Stimulated activated CD4-positive, alpha-beta T cell treated with anti-CD3 and anti-CD28 coated beads, Interleukin-12 subunit alpha, Interleukin-12 subunit beta, amount 100 ng/mL, for 24 hours (primary cell): Measurements from ENCODE around the gene TBX4.

ENCODE experiments used
- DNase-seq, 2 experiments: peaks; one replicate each; pipeline ENCODE4 v3.0.0-alpha.2; 2020; ENCODE audit warnings: low read depth in 2 of 2

Gene TBX4

DNA sequence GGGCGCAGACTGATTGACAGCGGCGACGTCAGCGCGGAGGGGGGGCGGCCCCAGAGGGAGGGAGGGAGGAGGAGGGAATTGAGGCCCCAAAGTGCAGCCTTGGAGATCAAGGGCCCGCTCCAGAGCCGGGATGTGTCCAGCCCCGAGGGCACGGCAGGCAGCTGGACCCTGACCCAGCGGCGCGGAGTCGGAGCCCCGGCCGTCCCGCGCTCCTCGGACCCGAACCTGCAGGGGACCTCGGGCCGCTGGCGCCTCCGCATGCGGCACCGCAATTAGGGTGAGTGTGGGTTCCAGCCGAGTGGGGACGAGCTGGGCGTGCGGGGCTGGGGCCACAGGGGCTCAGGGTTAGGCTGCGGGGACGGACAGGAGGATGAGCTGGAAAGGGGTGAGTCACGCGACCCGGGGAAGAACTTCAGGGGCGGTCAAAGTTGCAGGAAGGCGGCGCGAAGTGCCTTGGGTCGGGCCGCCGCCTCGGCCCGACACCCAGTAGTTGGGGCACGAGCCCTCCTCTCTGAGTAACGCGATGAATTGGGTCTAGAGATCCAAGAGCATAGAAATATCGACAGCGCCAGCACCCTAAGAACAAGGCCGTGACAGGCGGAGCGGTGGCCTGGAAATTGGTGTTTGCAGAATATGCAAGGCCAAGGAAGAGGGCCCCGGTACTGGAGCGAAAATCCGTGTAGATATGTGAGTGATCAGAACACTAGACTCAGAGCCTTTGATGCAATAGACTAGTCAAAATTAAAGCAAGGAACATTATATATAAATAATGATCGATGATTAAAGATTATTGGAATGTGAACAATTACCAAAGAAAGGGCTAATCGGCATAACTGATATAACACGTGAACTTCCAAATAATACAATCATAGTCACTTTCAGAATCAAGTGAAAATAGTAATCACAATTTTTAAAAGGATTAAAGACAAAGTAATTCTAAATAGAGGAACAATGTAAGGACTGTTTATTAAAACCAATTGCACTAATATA, at the start of gene TBX4:
TBX4 (plus strand) TSS at position 122 of the 990 bp plus-strand sequence. CDS start 4,069 bp downstream, outside the sequence.
- DNase-seq, result no peak

DNA sequence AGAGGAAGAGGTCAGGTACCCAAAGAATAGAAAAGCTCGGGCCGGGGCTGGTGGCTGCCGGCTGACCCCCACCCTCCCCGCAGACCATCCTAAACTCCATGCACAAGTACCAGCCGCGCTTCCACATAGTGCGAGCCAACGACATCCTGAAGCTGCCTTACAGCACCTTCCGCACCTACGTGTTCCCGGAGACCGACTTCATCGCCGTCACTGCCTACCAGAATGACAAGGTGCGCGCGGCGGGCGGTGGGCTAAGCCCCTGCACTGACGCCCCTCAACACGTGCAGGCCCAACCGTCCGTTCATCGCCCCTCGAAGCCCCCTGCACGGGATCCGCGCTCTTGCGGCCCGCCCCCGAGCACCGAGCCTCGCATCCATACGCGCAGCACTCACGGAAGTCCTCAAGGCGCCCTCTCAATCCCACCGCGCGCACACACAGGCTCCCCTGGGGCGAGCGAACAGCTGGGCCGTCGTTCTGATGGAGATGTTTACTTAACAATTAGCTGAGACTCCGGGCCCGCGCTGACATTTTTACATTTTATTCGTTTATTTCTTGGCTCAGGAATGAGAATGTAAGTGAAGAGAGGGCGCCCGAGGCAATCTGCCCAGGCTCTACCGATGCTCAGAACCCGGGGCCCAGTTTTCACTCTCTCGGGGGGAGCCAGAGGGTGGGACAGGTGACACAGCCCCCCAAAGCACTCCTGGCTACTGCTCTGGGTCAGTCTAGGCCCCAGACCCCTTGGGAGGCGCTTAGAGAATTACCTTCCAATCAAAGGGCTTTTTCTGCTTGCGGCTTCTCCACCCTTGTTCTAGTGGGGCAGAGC, 49.0 kb upstream of the TBX4 start:
- no peak for DNase-seq

DNA sequence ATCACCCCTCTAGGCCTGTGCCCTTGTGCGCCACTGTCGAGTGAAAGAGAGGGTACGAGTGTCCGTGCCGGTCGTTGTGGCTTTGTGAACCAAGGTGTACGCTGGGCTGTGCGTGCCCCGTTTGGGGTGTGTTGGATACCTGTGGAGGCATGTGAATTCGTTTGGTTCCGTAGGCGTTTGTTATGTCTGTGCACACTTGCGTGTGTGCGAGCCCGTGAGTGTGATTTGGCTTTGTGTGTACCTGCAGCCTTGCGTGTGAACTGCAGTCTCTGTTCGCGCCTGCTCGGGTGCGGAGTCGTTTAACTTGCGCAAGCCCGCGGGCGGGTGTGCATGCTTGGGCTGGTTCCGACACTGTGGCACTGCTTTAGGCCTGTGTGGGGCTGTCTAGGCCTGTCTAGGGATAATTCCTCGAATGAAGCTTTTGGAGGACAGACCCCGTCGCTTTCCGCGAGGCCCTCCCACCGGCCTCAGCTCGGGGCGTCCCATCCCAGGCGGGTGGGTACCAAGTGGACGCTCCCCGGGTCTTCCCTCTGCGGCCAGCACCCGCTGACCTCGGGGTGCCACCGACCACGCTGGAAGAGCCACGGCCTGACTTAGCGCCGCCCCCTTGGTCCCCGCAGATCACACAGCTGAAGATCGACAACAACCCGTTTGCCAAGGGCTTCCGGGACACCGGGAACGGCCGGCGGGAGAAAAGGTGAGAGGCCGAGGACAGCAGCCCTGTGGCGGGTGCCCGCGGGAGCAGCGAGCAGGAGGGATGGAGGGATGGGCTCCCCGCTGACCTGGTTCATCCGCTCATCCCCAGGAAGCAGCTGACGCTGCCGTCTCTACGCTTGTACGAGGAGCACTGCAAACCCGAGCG, 48.2 kb upstream of the TBX4 start:
- DNase-seq, result no peak

DNA sequence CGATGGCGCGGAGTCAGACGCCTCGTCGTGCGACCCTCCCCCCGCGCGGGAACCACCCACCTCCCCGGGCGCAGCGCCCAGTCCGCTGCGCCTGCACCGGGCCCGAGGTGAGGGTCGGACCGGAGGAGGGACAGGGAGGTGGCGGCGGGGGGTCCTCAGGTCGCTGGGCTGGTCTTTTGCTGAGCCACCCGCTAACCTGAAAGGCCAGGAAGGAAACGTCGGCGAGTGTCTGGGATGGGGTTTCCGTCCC, 47.6 kb upstream of the TBX4 start:
- DNase-seq, result no peak

DNA sequence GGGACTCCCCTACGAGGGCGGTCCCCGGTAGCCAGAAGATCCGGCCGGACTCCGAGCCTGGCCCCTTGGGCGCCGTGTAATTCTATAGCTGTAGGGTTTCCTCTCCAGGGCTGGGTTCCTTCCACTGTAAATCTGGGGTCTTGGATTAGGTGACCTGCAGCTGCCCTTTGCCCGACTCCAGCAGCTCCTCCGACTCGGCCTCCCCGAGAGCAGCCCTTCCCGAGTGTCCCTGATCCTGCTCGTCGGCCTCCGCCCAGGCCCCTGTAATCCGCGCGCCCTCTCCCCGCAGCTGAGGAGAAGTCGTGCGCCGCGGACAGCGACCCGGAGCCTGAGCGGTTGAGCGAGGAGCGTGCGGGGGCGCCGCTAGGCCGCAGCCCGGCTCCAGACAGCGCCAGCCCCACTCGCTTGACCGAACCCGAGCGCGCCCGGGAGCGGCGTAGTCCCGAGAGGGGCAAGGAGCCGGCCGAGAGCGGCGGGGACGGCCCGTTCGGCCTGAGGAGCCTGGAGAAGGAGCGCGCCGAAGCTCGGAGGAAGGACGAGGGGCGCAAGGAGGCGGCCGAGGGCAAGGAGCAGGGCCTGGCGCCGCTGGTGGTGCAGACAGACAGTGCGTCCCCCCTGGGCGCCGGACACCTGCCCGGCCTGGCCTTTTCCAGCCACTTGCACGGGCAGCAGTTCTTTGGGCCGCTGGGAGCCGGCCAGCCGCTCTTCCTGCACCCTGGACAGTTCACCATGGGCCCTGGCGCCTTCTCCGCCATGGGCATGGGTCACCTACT, 47.1 kb upstream of the TBX4 start:
- no peak for DNase-seq

DNA sequence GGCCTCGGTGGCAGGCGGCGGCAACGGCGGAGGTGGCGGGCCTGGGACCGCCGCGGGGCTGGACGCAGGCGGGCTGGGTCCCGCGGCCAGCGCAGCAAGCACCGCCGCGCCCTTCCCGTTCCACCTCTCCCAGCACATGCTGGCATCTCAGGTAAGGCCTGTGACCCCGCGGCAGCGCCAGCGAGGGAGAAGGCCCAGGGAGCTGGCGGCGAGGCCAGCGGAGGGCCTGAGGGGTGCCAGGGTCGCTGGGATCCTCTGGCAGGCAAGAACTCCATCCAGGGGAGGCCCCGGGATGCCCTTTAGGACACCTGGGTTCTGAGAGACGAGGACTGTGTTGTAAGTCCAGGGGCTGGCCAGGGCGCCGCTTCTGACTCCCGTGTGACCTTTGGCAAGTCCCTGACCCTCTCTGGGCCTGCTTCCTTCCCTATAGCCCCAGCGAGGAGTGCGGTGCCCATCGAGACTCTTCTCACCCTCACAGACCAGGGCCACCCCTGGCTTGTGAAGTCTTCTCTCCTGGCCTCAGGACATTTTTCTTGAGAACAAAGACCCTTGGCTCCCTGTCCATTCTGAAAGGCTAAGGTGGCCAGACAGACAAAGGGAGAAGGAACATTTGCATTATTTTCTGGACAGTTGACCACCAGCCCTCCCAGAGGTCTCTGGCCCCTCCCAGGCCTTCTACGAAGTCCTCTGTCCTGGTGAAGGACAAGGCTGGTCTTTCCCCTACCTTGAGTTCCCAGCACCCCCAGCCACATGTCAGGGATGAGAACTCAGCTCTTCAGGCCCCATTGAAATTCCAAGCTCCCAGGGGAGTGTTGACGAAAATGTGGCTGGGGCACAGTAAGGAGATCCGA, 46.3 kb upstream of the TBX4 start:
- no peak for DNase-seq

DNA sequence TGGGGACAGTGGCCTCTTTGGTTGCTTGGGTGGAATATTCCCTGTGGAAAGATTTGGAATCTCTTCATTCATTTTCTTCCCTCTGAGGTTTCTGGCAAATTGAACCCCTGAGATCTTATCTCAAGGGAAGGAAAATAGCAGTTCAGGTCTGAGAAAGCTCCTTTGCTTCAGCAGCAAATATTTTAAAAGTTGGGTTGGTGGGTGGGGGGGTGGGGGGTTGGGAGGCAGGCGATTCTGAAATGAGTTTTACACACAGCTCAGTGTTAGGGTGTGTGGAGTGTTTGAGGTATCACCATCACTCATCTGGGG, 45.7 kb upstream of the TBX4 start:
- no peak for DNase-seq

DNA sequence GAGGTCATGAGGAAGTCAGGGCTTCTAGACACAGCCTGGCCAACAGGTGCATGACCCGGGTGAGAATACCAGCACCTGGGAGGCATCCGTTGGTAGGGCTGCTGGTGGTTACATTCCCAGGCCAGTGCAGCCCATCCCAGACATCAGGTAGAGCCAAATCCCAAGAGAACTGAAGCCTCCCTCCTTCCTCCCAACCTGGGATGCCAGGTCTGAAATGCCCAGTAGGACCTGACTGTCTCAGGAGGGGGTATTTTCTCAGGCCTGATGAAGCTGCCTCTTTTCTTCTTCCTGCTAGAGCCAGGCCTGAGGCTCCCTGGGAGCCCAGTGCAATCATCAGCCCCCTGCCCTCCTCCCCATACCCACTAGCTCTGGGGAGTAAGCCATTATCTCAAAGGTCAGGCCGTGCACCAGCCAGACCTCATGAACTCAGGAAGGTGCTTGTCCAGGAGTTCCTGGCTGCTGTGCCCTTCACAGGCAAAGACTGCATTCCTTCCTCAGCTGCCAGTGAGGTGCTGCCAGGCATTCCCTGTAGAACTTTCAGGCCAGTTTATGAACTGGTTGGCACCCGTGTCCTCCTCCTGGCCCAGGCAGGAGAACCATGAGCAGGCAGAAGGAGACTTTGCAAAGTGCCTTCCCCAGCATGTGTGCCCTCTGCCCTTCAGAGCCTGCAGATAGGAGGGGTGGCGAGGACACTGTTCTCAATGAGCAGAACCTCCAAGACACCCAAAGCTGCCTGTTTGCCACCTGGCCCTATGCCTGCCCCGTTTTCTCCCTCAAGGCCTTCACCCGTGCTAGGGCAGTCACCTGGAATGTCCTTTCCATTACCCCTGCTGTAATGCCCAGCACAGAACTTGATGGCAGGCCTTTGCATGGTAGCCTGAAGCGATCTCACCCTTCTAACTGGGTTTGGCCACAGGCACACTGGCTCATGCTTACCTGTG, 45.0 kb upstream of the TBX4 start:
- DNase-seq, result no peak

DNA sequence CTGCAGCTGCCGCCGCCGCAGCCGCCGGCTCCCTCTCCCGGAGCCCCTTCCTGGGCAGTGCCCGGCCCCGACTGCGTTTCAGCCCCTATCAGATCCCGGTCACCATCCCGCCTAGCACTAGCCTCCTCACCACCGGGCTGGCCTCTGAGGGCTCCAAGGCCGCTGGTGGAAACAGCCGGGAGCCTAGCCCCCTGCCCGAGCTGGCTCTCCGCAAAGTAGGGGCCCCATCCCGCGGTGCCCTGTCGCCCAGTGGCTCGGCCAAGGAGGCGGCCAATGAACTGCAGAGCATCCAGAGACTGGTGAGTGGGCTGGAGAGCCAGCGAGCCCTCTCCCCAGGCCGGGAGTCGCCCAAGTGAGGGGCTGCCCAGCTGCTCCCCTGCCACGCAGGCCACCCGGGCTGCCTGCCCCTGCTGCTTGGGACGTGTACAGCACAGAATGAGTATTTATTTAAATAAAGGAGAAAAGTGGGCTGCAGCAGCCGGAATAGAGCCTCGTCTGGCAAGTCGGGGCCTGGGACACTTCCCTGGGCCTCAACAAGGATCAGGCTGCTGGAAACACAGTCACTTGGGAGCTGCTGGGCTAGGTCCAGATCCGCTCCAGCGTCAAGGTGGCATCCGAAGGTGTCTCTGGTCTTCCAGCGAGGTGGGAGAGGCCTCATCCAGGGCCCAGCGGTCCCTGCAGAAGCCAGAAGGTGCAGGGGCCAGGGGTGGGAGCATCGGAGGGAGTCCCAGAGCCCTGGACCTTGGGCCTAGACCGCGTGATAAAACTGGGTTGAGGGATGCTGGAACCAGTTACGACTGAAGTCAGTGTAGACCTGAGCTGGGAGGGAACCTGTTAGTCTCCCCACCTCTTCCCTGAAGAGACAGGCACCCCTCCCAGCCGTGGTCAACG, 43.8 kb upstream of the TBX4 start:
- DNase-seq, result no peak

DNA sequence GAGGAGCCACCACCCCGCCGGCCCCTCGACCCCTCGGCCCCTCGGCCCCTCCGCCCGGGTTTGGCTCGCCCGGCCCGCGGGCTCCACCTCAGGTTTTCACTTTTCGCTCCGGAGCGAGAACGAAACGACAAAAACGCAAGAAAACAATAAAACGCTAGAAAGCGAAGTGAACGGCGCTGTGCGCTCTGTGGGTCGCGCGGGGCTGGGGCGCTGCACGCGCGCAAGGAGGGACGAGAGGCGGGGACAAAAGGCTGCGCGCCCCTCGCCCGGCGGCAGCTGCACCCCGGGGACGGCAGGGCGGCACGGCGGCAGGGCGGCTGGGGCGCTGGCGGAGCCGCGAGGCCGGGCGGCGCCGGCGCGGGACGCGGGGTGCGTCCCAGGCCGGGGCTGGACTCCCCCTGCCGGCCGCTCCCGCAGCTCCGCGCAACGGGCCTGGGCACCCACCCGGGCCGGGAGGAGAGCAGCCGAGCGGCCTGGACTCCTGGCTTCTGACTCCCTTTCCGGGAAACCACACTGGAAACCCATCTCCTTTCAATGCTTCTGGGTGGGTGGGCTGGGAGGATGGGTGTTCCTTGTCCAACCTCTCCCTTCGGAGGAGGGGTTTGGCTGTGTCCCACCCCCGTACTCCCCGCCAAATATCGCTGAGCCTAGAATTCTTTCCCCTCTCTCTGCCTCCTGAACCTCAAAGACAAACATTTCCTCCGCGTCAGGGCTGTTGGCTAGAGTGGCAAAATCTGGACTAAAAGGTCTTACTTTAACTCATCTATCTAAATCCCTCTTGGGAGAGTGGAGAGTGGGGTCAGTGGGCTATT, 42.7 kb upstream of the TBX4 start:
- no peak for DNase-seq

DNA sequence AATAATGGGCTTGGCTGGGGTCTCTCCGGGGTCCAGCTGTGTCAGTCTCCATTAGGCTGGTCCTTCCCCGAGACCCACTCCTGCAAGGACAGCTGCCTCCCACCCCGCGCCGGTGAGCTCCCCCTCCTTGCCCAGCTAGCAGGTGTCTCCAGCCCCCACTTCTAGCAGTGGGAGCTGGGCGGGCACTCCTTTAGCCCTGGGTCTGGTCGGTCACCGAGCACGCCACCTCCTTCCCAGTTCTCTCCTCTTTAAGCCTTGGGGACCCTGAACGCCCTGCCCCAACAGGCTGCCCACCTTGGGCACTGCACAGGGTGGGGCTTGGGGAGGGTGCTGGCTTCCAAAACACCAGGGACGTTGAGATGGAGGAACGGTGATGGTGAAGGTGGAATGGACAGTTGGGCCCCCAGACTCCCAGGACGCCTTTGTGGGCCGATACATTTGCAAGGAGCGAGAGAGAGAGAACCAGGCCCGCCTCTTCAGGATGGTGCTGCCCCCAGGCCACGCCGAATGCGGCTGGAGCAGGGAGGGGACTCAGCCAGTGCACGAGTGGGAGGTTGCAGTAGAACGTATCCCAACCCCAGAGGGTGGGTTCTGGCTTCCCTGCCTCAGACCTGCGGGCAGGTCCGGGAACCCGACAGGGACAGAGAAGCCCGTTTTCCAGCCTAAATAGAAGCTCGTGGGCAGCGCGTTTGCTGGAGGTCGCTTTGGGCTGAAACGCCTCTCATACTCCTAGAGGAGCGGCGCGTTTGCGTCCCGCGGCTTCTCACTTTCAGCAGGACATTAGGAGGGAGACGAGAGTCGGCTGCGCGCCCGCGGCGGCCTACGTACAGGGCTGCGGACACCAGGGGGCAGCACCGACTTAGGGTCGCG, 41.8 kb upstream of the TBX4 start:
- DNase-seq, result peak in 1 of 2 experiments; percentile 61

DNA sequence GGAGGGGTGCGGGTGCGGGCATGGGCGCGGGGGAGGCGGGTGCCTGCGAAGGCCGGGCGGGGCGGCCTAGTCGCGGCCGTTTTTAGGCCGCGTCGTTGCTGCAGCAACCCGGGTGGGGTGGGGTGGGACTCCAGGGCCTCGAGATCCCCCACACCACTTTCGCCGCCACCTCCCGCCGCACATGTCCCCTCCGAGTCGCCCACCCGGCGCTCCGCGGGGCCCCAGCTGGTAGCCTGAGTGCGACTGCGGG, 41.3 kb upstream of the TBX4 start:
- no peak for DNase-seq

DNA sequence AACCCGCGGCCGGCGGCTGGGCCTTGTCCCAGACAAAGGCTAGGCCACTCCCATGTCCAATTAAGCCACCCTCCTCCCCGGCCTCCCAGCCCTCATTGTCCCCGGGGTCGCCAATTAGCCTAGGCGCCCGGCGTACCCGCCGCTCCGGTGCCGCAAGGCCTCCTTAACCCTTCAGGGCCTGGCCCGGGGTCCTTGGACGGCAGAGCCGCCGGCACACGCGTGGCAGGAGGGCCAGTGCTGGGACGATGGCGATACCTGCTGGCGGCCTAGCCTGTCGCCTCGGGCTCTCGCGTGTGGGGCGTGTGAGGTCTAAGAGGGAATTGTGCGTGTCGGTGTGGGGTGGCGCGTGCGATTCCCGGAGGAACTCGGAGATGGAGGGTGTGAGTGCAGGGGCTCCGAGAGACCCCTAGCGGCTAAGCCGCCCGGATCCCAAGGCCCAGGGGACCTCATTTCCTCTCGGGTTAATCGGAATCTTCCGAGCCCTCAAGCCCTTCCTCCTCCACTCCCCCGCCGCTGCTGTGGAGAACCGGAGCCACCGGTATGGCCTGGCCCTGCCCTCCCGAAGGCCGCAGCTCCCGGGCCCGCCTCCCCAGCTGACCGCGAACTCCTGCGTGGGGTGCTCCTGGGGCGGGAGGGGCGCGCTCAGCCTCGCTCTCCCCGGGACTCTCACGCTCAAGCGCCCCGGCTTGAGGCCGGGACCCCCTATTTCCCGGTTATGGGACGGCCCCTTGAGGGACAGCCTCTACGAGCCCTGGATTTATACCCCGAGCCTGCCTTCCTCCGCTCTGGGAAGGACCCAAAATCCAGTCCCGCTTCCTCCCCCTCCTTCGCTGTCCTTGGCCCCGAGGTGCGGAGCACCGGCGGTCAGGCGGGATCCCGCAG, 40.7 kb upstream of the TBX4 start:
- no peak for DNase-seq

DNA sequence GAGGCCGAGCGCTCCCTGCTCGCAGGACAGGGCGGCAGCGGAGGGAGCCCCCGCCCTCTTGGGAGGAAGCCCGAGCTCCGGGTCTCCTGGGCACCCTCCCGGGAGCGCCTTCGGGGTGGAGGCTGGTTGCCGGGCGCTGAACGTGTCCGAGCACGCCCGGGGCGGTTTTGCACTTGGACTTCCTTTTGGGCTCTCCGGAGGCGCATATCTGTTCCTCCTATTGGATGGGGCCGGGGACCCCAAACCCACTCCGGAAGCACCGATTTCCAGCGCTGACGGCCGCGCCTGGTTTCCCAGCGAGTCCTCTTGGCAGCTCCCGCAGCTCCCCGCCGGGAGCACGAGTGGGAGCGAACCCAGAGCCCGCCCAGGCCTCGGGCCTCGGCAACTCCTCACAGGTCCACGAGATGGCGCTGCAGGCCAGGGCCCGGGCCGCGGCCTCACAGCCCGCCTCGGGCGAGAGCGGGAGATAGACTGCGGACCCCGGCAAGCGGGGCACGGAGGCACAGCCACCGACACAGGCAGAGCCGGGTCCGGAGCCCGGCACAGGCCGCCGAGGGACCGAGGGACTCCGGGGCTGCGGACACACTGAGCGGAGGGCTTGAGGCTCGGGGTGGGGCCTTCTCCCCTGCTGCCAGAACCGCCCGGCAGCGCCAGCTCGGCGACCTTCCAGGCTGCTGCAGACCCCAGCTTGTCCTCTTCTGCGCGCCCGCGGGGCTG, 39.9 kb upstream of the TBX4 start:
- peak; percentile 61 to 64 for DNase-seq
